IPS-15b (cell line): Measurements from ENCODE around the gene INO80D.
"Not testable (repeated sequence)": the region's sequence is repeated elsewhere in the genome, so short reads cannot be mapped to it uniquely, and the experiment has no call there.

Experiments
- H3K27me3 ChIP-seq: one replicate; pipeline ENCODE4 v1.6.1; 2013; ENCODE audit warnings: low read length; ENCODE audit not compliant: control insufficient read depth, insufficient read depth
- H3K36me3 ChIP-seq: one replicate; pipeline ENCODE4 v1.6.1; 2013; ENCODE audit warnings: low read length; ENCODE audit not compliant: control insufficient read depth, insufficient read depth
- H3K4me1 ChIP-seq: one replicate; pipeline ENCODE4 v1.6.1; 2013; ENCODE audit warnings: mild to moderate bottlenecking, low read length; ENCODE audit not compliant: control insufficient read depth, insufficient read depth
- H3K4me3 ChIP-seq: one replicate; pipeline ENCODE4 v1.5.1; 2013; ENCODE audit warnings: low read depth, low read length
- H3K9ac ChIP-seq: one replicate; pipeline ENCODE4 v1.6.1; 2013; ENCODE audit warnings: low read depth, mild to moderate bottlenecking, low read length
- H3K9me3 ChIP-seq: one replicate; pipeline ENCODE4 v1.6.1; 2013; ENCODE audit warnings: mild to moderate bottlenecking, low read length; ENCODE audit not compliant: control insufficient read depth, insufficient read depth

Gene INO80D

DNA sequence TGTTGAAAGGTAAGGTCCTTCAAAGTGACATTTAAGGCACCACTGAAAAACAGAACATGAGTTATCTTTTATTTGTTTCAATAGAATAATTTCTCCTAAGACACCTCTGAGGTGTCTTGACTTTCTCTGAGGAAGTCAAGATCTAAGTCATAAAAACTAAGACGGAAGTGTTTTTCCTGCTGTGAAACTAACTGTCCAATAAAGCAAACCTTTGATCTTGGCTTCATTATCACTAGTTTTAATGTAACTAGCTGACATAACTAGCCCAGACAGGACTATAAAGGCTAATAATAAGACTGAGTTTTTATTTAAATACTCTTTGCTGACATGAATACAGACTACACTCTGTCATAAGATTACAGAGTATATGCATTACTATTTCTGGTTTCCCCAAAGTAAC, 36.6 kb downstream of the INO80D start:
- Histone ChIP-seq H3K27me3 (no peaks in the 10 kb centered on the region), H3K4me3 (no peak overlapping the region), H3K4me1 (no peaks in the 10 kb centered on the region), H3K9me3 (no peaks in the 10 kb centered on the region), H3K36me3 (no peaks in the 10 kb centered on the region), H3K9ac (no peak overlapping the region)

DNA sequence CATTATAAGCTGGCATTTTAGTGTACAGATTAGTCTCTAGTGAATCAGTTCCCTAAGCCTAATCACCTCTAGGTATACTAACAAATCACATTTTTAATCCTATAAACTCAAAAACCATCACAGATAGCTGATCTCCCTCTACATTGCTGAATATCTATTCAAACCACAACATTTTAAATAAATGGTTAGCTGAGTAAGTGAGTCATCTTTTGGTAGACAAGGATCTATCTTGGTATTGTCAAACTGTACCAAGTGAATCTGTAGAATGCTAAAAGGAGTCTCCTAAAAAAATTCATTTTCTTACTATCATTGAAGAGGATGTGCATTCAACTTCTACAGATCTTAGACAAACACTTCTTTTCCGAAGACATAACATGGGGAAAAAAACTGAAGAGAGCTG, 40.7 kb downstream of the INO80D start:
- Histone ChIP-seq H3K27me3 (no peaks in the 10 kb centered on the region), H3K36me3 (peaks cover 5% of the 10 kb centered on the region), H3K9me3 (no peaks in the 10 kb centered on the region), H3K4me3 (no peak overlapping the region), H3K9ac (no peak overlapping the region), H3K4me1 (no peaks in the 10 kb centered on the region)

DNA sequence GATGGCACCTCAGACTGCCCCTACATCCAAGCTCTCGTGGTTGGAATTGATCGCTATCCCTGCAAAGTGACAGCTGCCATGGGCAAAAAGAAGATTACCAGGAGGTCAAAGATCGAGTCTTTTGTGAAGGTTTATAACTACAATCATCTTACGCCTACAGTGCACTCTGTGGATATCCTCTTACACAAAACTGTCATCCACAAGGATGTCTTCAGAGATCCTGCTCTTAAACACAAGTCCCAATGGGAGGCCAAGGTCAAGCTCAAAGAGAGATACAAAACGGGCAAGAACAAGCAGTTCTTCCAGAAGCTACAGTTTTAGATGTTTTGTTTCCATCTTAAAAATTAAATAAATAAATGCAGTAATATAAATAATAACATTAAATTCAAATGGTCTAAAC, 45.4 kb downstream of the INO80D start:
- no peaks in the 10 kb centered on the region for H3K27me3 ChIP-seq
- H3K9ac ChIP-seq, result no peak overlapping the region
- H3K9me3 ChIP-seq, result no peaks in the 10 kb centered on the region
- peaks cover 5% of the 10 kb centered on the region for H3K36me3 ChIP-seq
- no peaks in the 10 kb centered on the region for H3K4me1 ChIP-seq
- H3K4me3 ChIP-seq, result no peak overlapping the region

DNA sequence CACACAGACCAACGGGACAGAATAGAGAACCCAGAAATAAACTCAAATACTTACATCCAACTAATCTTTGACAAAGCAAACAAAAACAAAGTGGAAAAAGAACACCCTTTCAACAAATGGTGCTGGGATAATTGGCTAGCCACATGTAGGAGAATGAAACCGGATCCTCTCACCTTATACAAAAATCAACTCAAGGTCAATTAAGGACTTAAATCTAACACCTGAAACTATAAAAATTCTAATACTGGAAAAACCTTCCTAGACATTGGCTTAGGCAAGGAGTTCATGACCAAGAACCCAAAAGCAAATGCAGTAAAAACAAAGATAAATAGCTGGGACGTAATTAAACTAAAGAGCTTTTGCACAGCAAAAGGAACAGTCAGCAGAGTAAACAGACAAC, 50.6 kb downstream of the INO80D start:
- H3K27me3 ChIP-seq, H3K36me3 ChIP-seq, H3K4me1 ChIP-seq, H3K9ac ChIP-seq, H3K9me3 ChIP-seq, H3K4me3 ChIP-seq: not testable (repeated sequence)

DNA sequence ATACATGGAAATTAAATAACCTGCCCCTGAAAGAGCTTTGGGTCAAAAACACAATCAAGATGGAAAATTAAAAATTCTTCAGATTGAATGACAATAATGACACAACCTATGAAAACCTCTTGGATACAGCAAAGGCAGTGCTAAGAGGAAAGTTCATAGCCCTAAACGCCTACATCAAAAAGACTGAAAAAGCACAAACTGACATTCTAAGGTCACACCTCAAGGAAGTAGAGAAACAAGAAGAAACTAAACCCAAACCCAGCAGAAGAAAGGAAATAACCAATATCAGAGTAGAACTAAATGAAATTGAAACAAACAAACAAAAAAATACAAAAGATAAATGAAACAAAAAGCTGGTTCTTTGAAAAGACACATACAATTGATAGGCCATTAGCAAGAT, 52.5 kb downstream of the INO80D start:
- not testable (repeated sequence) for H3K36me3 ChIP-seq, H3K4me3 ChIP-seq, H3K9ac ChIP-seq, H3K4me1 ChIP-seq, H3K27me3 ChIP-seq, H3K9me3 ChIP-seq

DNA sequence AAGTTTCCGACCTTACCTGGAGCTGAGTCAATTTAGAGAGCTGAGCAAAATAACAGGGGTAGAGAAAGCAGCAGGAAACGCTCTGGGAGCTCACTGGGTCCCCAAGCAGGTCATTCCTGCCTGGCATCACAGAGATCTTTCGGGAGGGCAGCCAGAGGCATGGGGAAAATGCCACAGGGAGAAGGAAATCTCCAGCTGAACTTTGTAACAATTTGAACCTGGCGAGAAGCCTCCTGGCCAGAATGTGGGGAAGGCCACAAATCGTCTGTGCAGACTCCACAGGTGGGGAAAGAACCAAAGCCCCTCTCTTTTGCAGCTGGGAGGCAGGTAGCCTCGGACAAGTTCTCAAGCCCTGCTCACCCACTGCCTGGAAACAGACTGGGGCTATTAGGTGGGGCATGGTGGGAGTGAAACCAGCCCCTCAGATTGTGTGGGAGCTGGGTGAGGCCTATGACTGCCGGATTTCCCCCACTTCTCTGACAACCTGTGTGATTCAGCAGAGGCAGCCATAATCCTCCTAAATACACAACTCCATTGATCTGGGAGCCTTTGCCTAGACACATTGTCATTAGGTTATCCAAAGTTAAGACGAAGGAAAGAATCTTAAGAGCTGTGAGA, 53.9 kb downstream of the INO80D start:
- H3K4me1 ChIP-seq, result peaks cover 7% of the 10 kb centered on the region
- H3K9me3 ChIP-seq, result no peaks in the 10 kb centered on the region
- no peaks in the 10 kb centered on the region for H3K27me3 ChIP-seq
- peaks cover 6% of the 10 kb centered on the region for H3K36me3 ChIP-seq
- H3K9ac ChIP-seq, result no peak overlapping the region
- no peak overlapping the region for H3K4me3 ChIP-seq

DNA sequence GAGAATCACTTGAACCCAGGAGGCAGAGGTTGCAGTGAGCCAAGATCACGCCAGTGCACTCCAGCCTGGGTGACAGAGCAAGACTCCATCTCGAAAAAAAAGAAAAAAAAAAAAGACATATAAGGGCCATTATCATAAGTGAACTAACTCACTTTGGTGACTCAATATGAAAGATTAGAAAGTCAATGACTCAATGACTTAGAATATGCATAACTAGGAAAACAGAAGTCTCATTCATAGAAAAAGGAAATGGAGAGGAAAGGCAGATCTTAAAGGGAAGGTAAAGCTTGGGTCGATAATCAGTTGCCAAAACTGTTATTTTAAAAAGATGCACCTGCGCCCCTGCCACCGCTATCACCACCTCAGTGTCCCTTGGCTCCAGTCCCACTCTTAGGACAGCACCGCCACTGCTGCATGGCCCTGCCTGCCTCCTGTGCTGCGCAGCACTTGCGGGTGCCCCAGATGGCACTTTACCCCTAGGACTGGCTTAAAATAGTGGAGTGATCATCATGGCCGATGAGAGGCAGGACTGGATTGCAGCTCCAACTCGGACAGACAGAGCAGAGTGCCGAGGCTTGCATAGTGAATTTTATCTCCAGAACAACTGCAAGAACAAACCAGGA, 54.7 kb downstream of the INO80D start:
- Histone ChIP-seq H3K9me3 (no peaks in the 10 kb centered on the region), H3K4me3 (no peak overlapping the region), H3K4me1 (peaks cover 7% of the 10 kb centered on the region), H3K9ac (no peak overlapping the region), H3K27me3 (no peaks in the 10 kb centered on the region), H3K36me3 (peaks cover 6% of the 10 kb centered on the region)

DNA sequence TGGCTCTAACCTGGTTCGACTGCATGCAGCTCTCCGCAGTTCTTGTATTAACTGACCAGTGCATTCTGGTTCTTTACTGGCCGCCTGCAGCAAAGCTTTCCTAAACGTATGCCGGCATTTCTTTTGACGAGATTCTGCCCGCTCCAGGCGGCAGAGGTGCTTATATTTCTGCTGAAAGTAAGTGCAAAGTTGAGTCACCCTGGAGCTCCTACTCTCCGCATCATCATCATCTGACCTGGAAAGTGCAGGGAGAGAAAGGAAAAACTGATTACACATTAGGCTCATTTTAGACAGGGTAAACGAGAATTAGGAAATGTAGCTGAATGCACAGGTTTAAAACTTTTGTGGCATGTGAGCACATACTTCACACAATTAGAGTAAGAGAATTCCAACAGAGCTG, 57.9 kb downstream of the INO80D start:
- Histone ChIP-seq H3K4me1 (peaks cover 5% of the 10 kb centered on the region), H3K9ac (no peak overlapping the region), H3K9me3 (no peaks in the 10 kb centered on the region), H3K36me3 (peaks cover 9% of the 10 kb centered on the region), H3K4me3 (no peak overlapping the region), H3K27me3 (no peaks in the 10 kb centered on the region)

DNA sequence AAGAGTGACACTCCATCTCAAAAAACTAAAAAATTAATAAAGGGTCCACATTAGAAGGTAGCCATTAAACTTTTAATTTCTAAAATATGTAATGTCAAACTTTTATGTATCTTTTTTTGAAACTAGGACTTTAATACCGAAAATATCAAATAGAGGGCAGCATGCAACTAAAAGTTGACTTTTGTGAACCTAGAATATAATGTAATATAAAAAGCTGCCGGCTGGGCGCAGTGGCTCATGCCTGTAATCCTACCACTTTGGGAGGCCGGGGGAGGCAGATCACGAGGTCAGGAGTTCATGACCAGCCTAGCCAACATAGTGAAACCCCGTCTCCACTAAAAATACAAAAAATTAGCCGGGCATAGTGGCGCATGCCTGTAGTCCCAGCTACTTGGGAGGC, 62.8 kb downstream of the INO80D start:
- peaks cover 6% of the 10 kb centered on the region for H3K36me3 ChIP-seq

DNA sequence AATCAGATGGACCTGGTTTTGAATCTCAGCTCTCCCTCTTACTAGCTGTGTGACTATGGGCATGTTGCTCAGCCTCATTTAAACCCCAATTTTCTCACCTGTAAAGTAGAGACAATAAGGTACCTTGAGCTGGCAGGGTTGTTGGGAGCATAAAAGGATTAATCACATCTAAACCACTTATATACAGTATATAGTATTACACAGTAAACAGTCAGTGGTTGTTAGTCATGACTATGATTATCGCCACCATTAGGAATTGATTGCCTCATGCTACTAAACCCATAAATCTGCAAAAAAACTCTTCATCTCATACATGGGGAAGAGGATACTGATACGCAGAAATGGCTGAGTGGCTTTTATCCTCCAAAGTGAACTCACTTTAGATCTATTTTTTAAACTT, 65.8 kb downstream of the INO80D start:
- H3K9ac ChIP-seq, result no peak overlapping the region

More for the DNA sequence above, 62.8 kb downstream of the INO80D start:
- no peaks in the 10 kb centered on the region for H3K27me3 ChIP-seq
- H3K4me1 ChIP-seq, result no peaks in the 10 kb centered on the region
- no peak overlapping the region for H3K9ac ChIP-seq
- no peak overlapping the region for H3K4me3 ChIP-seq
- H3K9me3 ChIP-seq, result no peaks in the 10 kb centered on the region

DNA sequence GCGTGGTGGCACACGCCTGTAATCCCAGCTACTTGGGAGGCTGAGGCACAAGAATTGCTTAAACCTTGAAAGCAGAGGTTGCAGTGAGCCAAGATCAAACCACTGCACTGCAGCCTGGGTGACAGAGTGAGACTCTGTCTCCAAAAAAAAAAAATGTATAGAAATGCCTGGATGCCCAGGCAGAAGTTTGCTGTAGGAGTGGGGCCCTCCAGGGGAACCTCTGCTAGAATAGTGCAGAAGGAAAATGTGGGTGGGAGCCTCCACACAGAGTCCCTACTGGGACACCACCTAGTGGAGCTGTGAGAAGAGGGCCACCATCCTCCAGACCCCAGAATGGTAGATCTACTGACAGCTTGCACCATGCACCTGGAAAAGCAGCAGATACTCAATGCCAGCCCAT, 70.2 kb downstream of the INO80D start:
- not testable (repeated sequence) for H3K9ac ChIP-seq, H3K4me1 ChIP-seq, H3K27me3 ChIP-seq, H3K9me3 ChIP-seq, H3K4me3 ChIP-seq
- H3K36me3 ChIP-seq, result peaks cover 19% of the 10 kb centered on the region

More for the DNA sequence above, 65.8 kb downstream of the INO80D start:
- H3K36me3 ChIP-seq, result peaks cover 15% of the 10 kb centered on the region
- H3K27me3 ChIP-seq, result no peaks in the 10 kb centered on the region
- H3K4me3 ChIP-seq, result no peak overlapping the region
- no peaks in the 10 kb centered on the region for H3K4me1 ChIP-seq
- no peaks in the 10 kb centered on the region for H3K9me3 ChIP-seq

DNA sequence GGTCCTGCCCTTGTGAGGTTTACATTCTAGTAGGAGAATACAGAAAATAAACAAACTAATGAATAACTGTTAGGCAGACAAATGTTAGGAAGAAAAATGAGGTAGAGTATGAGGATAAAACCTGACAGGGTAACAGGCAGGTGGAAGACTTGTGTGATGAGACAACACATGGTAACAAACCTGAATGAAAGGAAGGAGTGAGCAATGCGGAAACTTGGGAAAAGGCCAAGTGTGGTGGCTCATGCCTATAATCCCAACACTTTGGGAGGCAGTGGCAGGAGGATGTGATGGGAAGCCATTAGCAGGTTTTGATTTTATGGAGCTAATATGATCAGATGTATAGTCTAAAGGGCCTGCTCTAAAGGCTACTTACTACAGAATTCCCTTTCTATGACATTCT, 74.2 kb downstream of the INO80D start:
- H3K4me1 ChIP-seq, result no peaks in the 10 kb centered on the region
- no peaks in the 10 kb centered on the region for H3K9me3 ChIP-seq
- no peak overlapping the region for H3K4me3 ChIP-seq
- H3K36me3 ChIP-seq, result peaks cover 19% of the 10 kb centered on the region
- H3K27me3 ChIP-seq, result no peaks in the 10 kb centered on the region
- no peak overlapping the region for H3K9ac ChIP-seq
